ENCODE measurements around the gene CCND2. TPM values are rescaled to one million over a fixed set of nuclear protein-coding genes. Genes with fewer than 3 reads are reported as not detected.

Gene CCND2
- total RNA-seq (ENCODE audit: unreplicated experiment) = 88.1 TPM
- long read RNA-seq, full-length matches to known transcripts = 5 of 7 reads
- long read RNA-seq, partial matches to known transcripts = 0 of 7 reads
- long read RNA-seq, other reads (novel, unspliced or antisense) = 2 of 7 reads

- DNase-seq (ENCODE audit: low spot score) = peak; percentile 66
- Mint-ChIP-seq H3K36me3 (ENCODE audit: low read depth, unreplicated experiment) (peaks cover 13% of the 10 kb centered on the region), H3K27ac (ENCODE audit: unreplicated experiment) (peak within 1 kb of the TSS; percentile 94), H3K4me3 (ENCODE audit: unreplicated experiment) (peak within 1 kb of the TSS; percentile 98), H3K27me3 (ENCODE audit: unreplicated experiment) (peaks cover 20% of the 10 kb centered on the region), H3K4me1 (ENCODE audit: unreplicated experiment) (peaks cover 34% of the 10 kb centered on the region), H3K9me3 (ENCODE audit: unreplicated experiment) (no peaks in the 10 kb centered on the region)
- TF ChIP-seq CTCF (IDR thresholded peaks at IDR 0.05; ENCODE audit: unreplicated experiment) = no peak
Measured at GRCh38 chr12:4273652-4274395, at the start of gene CCND2. Gene CCND2, plus strand, starts transcription at chr12:4273762. Its CDS starts 279 bp downstream, at chr12:4274041.

- H3K27me3 Mint-ChIP-seq (ENCODE audit: unreplicated experiment) = no peaks in the 10 kb centered on the region
- no peak for TF ChIP-seq CTCF (IDR thresholded peaks at IDR 0.05; ENCODE audit: unreplicated experiment)
- no peak overlapping the region for H3K27ac Mint-ChIP-seq (ENCODE audit: unreplicated experiment)
- H3K9me3 Mint-ChIP-seq (ENCODE audit: unreplicated experiment) = no peaks in the 10 kb centered on the region
- peaks cover 13% of the 10 kb centered on the region for H3K4me1 Mint-ChIP-seq (ENCODE audit: unreplicated experiment)
- DNase-seq (ENCODE audit: low spot score) = no peak
- no peak overlapping the region for H3K4me3 Mint-ChIP-seq (ENCODE audit: unreplicated experiment)
- no peaks in the 10 kb centered on the region for H3K36me3 Mint-ChIP-seq (ENCODE audit: low read depth, unreplicated experiment)
Measured at GRCh38 chr12:4224206-4224889, 49.2 kb upstream of the CCND2 start.

GRCh38 chr12:4225571-4225970 is 48.0 kb upstream of the CCND2 start:
- no peaks in the 10 kb centered on the region for H3K9me3 Mint-ChIP-seq (ENCODE audit: unreplicated experiment)
- H3K36me3 Mint-ChIP-seq (ENCODE audit: low read depth, unreplicated experiment) = no peaks in the 10 kb centered on the region
- H3K27me3 Mint-ChIP-seq (ENCODE audit: unreplicated experiment) = peaks cover 2% of the 10 kb centered on the region
- DNase-seq (ENCODE audit: low spot score) = no peak
- no peak for TF ChIP-seq CTCF (IDR thresholded peaks at IDR 0.05; ENCODE audit: unreplicated experiment)
- H3K27ac Mint-ChIP-seq (ENCODE audit: unreplicated experiment) = no peak overlapping the region
- no peak overlapping the region for H3K4me3 Mint-ChIP-seq (ENCODE audit: unreplicated experiment)
- peaks cover 13% of the 10 kb centered on the region for H3K4me1 Mint-ChIP-seq (ENCODE audit: unreplicated experiment)

- peaks cover 2% of the 10 kb centered on the region for H3K27me3 Mint-ChIP-seq (ENCODE audit: unreplicated experiment)
- no peaks in the 10 kb centered on the region for H3K9me3 Mint-ChIP-seq (ENCODE audit: unreplicated experiment)
- DNase-seq (ENCODE audit: low spot score) = no peak
- peaks cover 13% of the 10 kb centered on the region for H3K4me1 Mint-ChIP-seq (ENCODE audit: unreplicated experiment)
- H3K27ac Mint-ChIP-seq (ENCODE audit: unreplicated experiment) = no peak overlapping the region
- H3K4me3 Mint-ChIP-seq (ENCODE audit: unreplicated experiment) = no peak overlapping the region
- no peaks in the 10 kb centered on the region for H3K36me3 Mint-ChIP-seq (ENCODE audit: low read depth, unreplicated experiment)
- TF ChIP-seq CTCF (IDR thresholded peaks at IDR 0.05; ENCODE audit: unreplicated experiment) = no peak
Measured at GRCh38 chr12:4227046-4227445, 46.5 kb upstream of the CCND2 start.

Measured in endothelial cell (in vitro differentiated cells).